ENCODE measurements around the gene EDC4. TPM values are rescaled to one million over a fixed set of nuclear protein-coding genes. Genes with fewer than 3 reads are reported as not detected.

Gene EDC4
- total RNA-seq, 1 experiment from 2014 or later, result 106 TPM

- H4K8ac ChIP-seq (replicated peaks; ENCODE audit: insufficient read length, low read depth, low read length), result no peak overlapping the region
- no peak overlapping the region for H3K27ac ChIP-seq (ENCODE audit: insufficient read length, low read depth, low read length)
Measured at GRCh38 chr16:67888331-67888730, 15.5 kb downstream of the EDC4 start.

More at GRCh38 chr16:67888331-67888730, 15.5 kb downstream of the EDC4 start:
- no peaks in the 10 kb centered on the region; the same call in none of the 2 replicates for H3K27me3 Mint-ChIP-seq (ENCODE audit: low read depth)
- Histone ChIP-seq H2BK120ac (ENCODE audit: low read depth, low read length, poor library complexity, severe bottlenecking) (no peak overlapping the region), H4K20me1 (ENCODE audit: control insufficient read depth, insufficient read depth, insufficient read length) (no peaks in the 10 kb centered on the region), H3K14ac (ENCODE audit: insufficient read depth, low read length) (no peak overlapping the region), H2AFZ (ENCODE audit: low read length) (no peak overlapping the region), H3K4me2 (ENCODE audit: insufficient read depth, insufficient read length, low read length) (no peak overlapping the region), H3K9ac (ENCODE audit: extremely low read depth, insufficient read length, low read length) (no peak overlapping the region), H3T11ph (ENCODE audit: low read length) (no peak overlapping the region), H3K79me1 (ENCODE audit: insufficient read depth, low read depth, low read length, poor library complexity, severe bottlenecking) (no peaks in the 10 kb centered on the region), H4K5ac (ENCODE audit: insufficient read length, low read depth, low read length) (no peak overlapping the region), H3K56ac (ENCODE audit: insufficient read length, low read depth, low read length) (no peak overlapping the region), H2BK5ac (ENCODE audit: insufficient read length, low read length) (no peak overlapping the region), H2BK20ac (ENCODE audit: low read depth, low read length, poor library complexity, severe bottlenecking) (no peak overlapping the region), H3K9me3 (ENCODE audit: control insufficient read depth, low read depth, low read length) (no peaks in the 10 kb centered on the region), H3K79me2 (ENCODE audit: insufficient read depth, low read length) (no peaks in the 10 kb centered on the region), H3K27me3 (ENCODE audit: insufficient read depth, low read length) (no peaks in the 10 kb centered on the region), H2BK15ac (ENCODE audit: low read depth, low read length) (no peak overlapping the region), H2BK12ac (ENCODE audit: insufficient read length, low read depth, low read length) (no peak overlapping the region), H3K4me1 (ENCODE audit: insufficient read depth, low read length) (no peaks in the 10 kb centered on the region), H3K4ac (ENCODE audit: low read depth, low read length) (no peak overlapping the region), H4K91ac (ENCODE audit: insufficient read length, low read depth, low read length) (no peak overlapping the region), H2AK5ac (ENCODE audit: insufficient read length, low read length) (no peak overlapping the region), H3K18ac (ENCODE audit: insufficient read length, low read depth, low read length) (no peak overlapping the region), H3K23ac (ENCODE audit: insufficient read length, low read depth, low read length) (no peak overlapping the region), H3K23me2 (ENCODE audit: insufficient read length, low read depth, low read length, poor library complexity, severe bottlenecking) (no peaks in the 10 kb centered on the region)
- peaks cover 2 to 10% (median 8%) of the 10 kb centered on the region in 3 experiments; a peak in 6 of 7 replicates for H3K36me3 Mint-ChIP-seq (ENCODE audit: insufficient read depth in 1 of 3, low read depth in 3 of 3)
- DNase-seq, result no peak
- no peak overlapping the region for H3K4me3 Mint-ChIP-seq
- peak overlapping the region in 1 of 3 experiments; percentile 27; a peak in 3 of 7 replicates for H3K27ac Mint-ChIP-seq
- H3K4me1 Mint-ChIP-seq, result peaks cover 20 to 35% of the 10 kb centered on the region in 2 experiments
- TF ChIP-seq CTCF (conservative IDR thresholded peaks at IDR 0.05), result no peak
- WGBS (ENCODE audit: extremely low coverage, insufficient read length, low lambda C conversion rate), result no CpG with 5 or more reads among the region's 3 CpGs
- no peaks in the 10 kb centered on the region for H3K9me3 Mint-ChIP-seq

All from H9 (cell line).